Fibroblast of lung (primary cell): ENCODE results near the gene ACKR2. TPM values are rescaled to one million over a fixed set of nuclear protein-coding genes. Genes with fewer than 3 reads are reported as not detected.

ENCODE experiments used
- DNase-seq, 2 donors: peaks; one replicate each; pipeline versions ENCODE4 v3.0.0 to v3.0.0-alpha.2; 2010; ENCODE audit warnings: low read depth in 2 of 2
- H2AFZ ChIP-seq: 2 replicates; pipeline ENCODE4 v1.5.1; 2012; ENCODE audit warnings: low read length, control low read depth, inconsistent platforms
- H3K27ac ChIP-seq: 2 replicates; pipeline ENCODE4 v1.5.1; 2011; ENCODE audit warnings: low read length, control low read depth; ENCODE audit not compliant: insufficient read depth
- H3K27me3 ChIP-seq: 2 replicates; pipeline ENCODE4 v1.5.1; 2011; ENCODE audit warnings: mild to moderate bottlenecking, low read length; ENCODE audit not compliant: control insufficient read depth, insufficient read depth
- H3K36me3 ChIP-seq: 2 replicates; pipeline ENCODE4 v1.5.1; 2011; ENCODE audit warnings: low read length; ENCODE audit not compliant: control insufficient read depth, insufficient read depth
- H3K4me1 ChIP-seq: 2 replicates; pipeline ENCODE4 v1.5.1; 2011; ENCODE audit warnings: low read length; ENCODE audit not compliant: control insufficient read depth, insufficient read depth; ENCODE audit errors: extremely low read depth
- H3K4me2 ChIP-seq: 2 replicates; pipeline ENCODE4 v1.5.1; 2011; ENCODE audit warnings: low read length, control low read depth; ENCODE audit not compliant: insufficient read depth; ENCODE audit errors: extremely low read depth
- H3K4me3 ChIP-seq, 4 experiments: fragments of 200-600 bp in 1 of 4; sonication (generic) in 1 of 4; replicated peaks in 1 of 4; 2 replicates each; pipeline ENCODE4 v1.5.1; 2011 to 2016; ENCODE audit warnings: low read length in 4 of 4, low read depth in 3 of 4, mild to moderate bottlenecking in 3 of 4, control low read depth in 2 of 4, inconsistent platforms in 1 of 4, mixed read lengths in 1 of 4; ENCODE audit not compliant: insufficient read depth in 1 of 4; ENCODE audit errors: control extremely low read depth in 1 of 4
- H3K79me2 ChIP-seq: 2 replicates; pipeline ENCODE4 v1.5.1; 2012; ENCODE audit warnings: mild to moderate bottlenecking, low read length, inconsistent platforms; ENCODE audit not compliant: control insufficient read depth, insufficient read depth
- H3K9ac ChIP-seq: 2 replicates; pipeline ENCODE4 v1.5.1; 2011; ENCODE audit warnings: mild to moderate bottlenecking, low read length, control low read depth; ENCODE audit not compliant: insufficient read depth
- H3K9me3 ChIP-seq: 2 replicates; pipeline ENCODE4 v1.5.1; 2012; ENCODE audit warnings: low read depth, low read length; ENCODE audit not compliant: control insufficient read depth, insufficient read depth
- H4K20me1 ChIP-seq: 2 replicates; pipeline ENCODE4 v1.5.1; 2011; ENCODE audit warnings: low read length; ENCODE audit not compliant: control insufficient read depth, insufficient read depth; ENCODE audit errors: extremely low read depth
- EZH2 ChIP-seq: IDR thresholded peaks from 2 replicates; pipeline ENCODE4 v1.5.1; 2012; ENCODE audit warnings: low read length, control low read depth, mild to moderate bottlenecking; ENCODE audit errors: missing control alignments
- polyA plus RNA-seq, 2 donors: library from polyadenylated mRNA; depleted of rRNA in 1 of 2; stranded (reverse) in 1 of 2; unstranded in 1 of 2; fragments of >200 nt; gene quantifications; 2 replicates each; pipeline ENCODE4 v1.2.1, GENCODE V29; 2011 to 2012; ENCODE audit warnings: missing spikeins in 1 of 2
- total RNA-seq: library from RNA; depleted of rRNA; stranded (reverse); fragments of >200 nt; gene quantifications from 2 replicates; pipeline ENCODE4 v1.2.1, GENCODE V29; 2014
- TF ChIP-seq, protein P1 (sequence below), 2 donors: IDR thresholded peaks in 1 of 2; conservative IDR thresholded peaks in 1 of 2; 1 replicate in 1 of 2; 2 replicates in 1 of 2; pipeline ENCODE4 v1.5.1; 2011 to 2012; ENCODE audit warnings: low read length in 2 of 2, control low read depth in 1 of 2, inconsistent platforms in 1 of 2, low read depth in 1 of 2, mild to moderate bottlenecking in 1 of 2

ACKR2 gene
- total and polyA plus RNA-seq, 2 donors (not counting 1 experiment from before 2014, with no cell fraction given), result under 0.01 to 0.19 TPM

DNA sequence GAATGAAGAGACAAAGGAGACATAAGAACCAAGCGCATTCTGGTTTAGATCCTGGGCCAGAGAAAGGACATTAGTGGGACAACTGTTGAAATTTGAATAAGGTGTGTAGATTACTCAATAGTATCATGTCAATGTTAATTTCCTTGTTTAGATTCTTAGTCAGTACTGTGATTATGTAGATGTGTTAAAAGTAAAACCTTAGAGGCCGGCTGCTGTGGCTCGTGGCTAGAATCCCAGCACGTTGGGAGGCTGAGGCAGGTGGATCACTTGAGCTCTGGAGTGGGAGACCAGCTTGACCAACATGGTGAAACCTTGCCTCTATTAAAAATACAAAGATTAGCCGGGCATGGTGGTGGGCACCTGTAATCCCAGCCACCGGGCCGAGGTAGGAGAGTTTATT is 39.8 kb downstream of the ACKR2 start:
- TF ChIP-seq EZH2, result no peak
- TF ChIP-seq, protein P1, sequence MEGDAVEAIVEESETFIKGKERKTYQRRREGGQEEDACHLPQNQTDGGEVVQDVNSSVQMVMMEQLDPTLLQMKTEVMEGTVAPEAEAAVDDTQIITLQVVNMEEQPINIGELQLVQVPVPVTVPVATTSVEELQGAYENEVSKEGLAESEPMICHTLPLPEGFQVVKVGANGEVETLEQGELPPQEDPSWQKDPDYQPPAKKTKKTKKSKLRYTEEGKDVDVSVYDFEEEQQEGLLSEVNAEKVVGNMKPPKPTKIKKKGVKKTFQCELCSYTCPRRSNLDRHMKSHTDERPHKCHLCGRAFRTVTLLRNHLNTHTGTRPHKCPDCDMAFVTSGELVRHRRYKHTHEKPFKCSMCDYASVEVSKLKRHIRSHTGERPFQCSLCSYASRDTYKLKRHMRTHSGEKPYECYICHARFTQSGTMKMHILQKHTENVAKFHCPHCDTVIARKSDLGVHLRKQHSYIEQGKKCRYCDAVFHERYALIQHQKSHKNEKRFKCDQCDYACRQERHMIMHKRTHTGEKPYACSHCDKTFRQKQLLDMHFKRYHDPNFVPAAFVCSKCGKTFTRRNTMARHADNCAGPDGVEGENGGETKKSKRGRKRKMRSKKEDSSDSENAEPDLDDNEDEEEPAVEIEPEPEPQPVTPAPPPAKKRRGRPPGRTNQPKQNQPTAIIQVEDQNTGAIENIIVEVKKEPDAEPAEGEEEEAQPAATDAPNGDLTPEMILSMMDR (conservative IDR thresholded peaks at IDR 0.05 in 1 of 2, IDR thresholded peaks at IDR 0.05 in 1 of 2; ENCODE audit: low read depth in 1 of 2, low read length in 2 of 2), result no peak
- no peaks in the 10 kb centered on the region for H4K20me1 ChIP-seq
- H3K4me1 ChIP-seq, result no peaks in the 10 kb centered on the region
- H3K36me3 ChIP-seq, result no peaks in the 10 kb centered on the region
- no peaks in the 10 kb centered on the region for H3K9me3 ChIP-seq
- no peak overlapping the region for H3K4me3 ChIP-seq
- no peak overlapping the region for H2AFZ ChIP-seq
- DNase-seq, result no peak
- no peaks in the 10 kb centered on the region for H3K79me2 ChIP-seq
- H3K4me2 ChIP-seq, result no peak overlapping the region
- H3K27ac ChIP-seq, result no peak overlapping the region
- no peak overlapping the region for H3K9ac ChIP-seq
- H3K27me3 ChIP-seq, result peaks cover 12% of the 10 kb centered on the region

DNA sequence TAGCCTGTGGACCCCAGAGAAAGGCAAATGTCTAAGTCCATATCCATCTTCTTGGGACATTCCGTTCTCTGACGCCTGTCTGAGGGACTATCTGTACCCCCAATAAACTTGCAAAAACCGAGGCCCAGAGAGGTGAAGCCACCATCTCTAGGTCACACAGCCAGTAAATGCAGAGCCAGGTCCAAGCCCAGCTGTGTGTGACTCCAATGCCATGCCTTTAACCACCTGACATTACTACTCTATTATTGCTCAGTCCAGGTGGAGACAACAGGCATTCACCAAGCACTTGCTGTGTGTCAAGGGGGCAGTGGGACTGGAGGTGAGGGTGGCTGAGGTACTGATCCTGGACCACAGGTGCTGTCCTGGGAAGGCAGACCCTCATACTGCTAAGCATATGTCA is 41.0 kb downstream of the ACKR2 start:
- peaks cover 12% of the 10 kb centered on the region for H3K27me3 ChIP-seq
- H3K4me2 ChIP-seq, result no peak overlapping the region
- no peaks in the 10 kb centered on the region for H3K36me3 ChIP-seq
- no peaks in the 10 kb centered on the region for H3K9me3 ChIP-seq
- H4K20me1 ChIP-seq, result no peaks in the 10 kb centered on the region
- no peak overlapping the region for H2AFZ ChIP-seq
- H3K27ac ChIP-seq, result no peak overlapping the region
- H3K79me2 ChIP-seq, result no peaks in the 10 kb centered on the region
- TF ChIP-seq EZH2, result no peak
- TF ChIP-seq, protein P1 (conservative IDR thresholded peaks at IDR 0.05 in 1 of 2, IDR thresholded peaks at IDR 0.05 in 1 of 2; ENCODE audit: low read depth in 1 of 2, low read length in 2 of 2), result no peak
- no peak overlapping the region for H3K9ac ChIP-seq
- H3K4me3 ChIP-seq, result no peak overlapping the region
- no peaks in the 10 kb centered on the region for H3K4me1 ChIP-seq
- no peak for DNase-seq

DNA sequence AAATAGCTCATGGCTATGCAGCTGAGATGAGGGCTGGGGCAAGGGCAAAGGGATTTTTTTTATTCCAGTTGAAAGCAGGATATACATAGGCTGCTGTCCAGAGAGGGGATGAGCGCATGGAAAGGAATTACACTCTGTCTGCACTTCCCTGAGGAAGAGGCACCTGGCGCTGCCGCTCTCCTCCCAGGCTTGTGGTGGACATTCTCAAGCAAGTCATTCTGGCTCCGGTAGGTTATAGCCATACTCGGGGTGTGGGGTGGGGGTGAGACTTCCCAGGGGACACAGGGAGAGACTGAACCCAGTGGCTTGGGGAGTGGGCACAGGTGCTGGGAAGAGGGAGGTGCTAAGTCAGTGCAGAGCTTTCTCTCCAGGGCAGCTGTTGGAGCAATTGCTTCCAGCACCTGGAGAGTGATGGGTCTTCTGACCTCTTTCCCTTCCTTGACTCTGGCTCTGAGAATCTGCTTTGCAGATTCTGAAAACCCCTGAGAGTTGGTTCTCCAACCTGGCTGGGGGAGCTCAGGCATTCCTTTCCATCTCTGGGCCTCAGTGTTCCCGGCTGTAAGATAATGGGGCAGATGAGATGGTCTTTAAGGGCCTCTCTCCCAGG is 42.1 kb downstream of the ACKR2 start:
- Histone ChIP-seq H3K27ac (no peak overlapping the region), H3K9ac (no peak overlapping the region), H3K4me1 (no peaks in the 10 kb centered on the region), H3K4me3 (no peak overlapping the region), H3K4me2 (no peak overlapping the region), H3K36me3 (no peaks in the 10 kb centered on the region), H3K9me3 (no peaks in the 10 kb centered on the region), H4K20me1 (no peaks in the 10 kb centered on the region), H2AFZ (no peak overlapping the region), H3K79me2 (no peaks in the 10 kb centered on the region), H3K27me3 (peaks cover 11% of the 10 kb centered on the region)
- peak in 1 of 2 donors; percentile 32 for DNase-seq
- TF ChIP-seq, protein P1 (conservative IDR thresholded peaks at IDR 0.05 in 1 of 2, IDR thresholded peaks at IDR 0.05 in 1 of 2; ENCODE audit: low read depth in 1 of 2, low read length in 2 of 2), result no peak
